Left forelimb (tissue), 1 donor: ENCODE measurements around the gene AAMDC.
"Not testable (repeated sequence)": the region's sequence is repeated elsewhere in the genome, so short reads cannot be mapped to it uniquely, and the experiment has no call there.

Experiments used
- DNase-seq: peaks from one replicate; pipeline ENCODE4 v3.0.0-alpha.2; 2018; ENCODE audit warnings: low spot score

The AAMDC gene

DNA sequence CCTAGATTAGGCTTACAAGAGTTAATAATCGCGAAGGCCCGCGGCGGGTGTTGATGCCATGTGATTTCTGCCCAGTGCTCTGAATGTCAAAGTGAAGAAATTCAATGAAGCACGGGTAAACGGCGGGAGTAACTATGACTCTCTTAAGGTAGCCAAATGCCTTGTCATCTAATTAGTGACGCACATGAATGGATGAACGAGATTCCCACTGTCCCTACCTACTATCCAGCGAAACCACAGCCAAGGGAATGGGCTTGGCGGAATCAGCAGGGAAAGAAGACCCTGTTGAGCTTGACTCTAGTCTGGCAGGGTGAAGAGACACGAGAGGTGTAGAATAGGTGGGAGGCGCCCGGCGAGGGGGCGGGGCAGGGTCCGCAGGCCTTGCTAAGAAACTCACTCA lies 65.5 kb downstream of the AAMDC start:
- no peak for DNase-seq

DNA sequence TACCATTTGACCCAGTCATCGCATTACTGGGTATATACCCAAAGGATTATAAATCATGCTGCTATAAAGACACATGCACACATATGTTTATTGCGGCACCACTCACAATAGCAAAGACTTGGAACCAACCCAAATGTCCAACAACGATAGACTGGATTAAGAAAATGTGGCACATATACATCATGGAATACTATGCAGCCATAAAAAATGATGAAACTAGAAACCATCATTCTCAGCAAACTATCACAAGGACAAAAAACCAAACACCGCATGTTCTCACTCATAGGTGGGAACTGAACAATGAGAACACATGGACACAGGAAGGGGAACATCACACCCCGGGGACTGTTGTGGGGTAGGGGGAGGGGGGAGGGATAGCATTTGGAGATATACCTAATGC lies 68.1 kb downstream of the AAMDC start:
- DNase-seq = not testable (repeated sequence)

- DNase-seq = not testable (repeated sequence)
These were observed 69.2 kb downstream of the AAMDC start for GRCh38 chr11:77890100-77890614.

DNA sequence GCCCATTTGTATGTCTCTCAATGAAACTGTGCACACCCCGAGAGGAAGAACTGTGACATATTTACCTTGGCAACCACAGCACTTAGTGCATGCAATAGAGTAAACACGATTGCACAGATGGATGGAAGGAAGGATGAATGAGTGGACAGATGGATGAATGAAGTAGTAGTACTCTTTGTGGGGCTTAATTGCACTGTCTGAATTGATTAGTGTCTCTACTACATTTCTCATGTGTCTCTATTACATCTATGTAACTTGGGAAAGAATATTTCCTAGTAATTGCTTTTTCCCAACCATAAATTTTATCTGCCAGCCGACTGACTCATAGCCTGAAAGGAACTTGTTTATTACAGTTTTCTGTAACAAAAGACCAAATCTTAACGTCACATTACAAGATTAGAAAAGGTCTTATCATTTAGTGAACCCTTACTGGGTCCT lies 69.7 kb downstream of the AAMDC start:
- not testable (repeated sequence) for DNase-seq

- DNase-seq = not testable (repeated sequence)
These were observed 70.3 kb downstream of the AAMDC start for GRCh38 chr11:77891256-77891655.

DNA sequence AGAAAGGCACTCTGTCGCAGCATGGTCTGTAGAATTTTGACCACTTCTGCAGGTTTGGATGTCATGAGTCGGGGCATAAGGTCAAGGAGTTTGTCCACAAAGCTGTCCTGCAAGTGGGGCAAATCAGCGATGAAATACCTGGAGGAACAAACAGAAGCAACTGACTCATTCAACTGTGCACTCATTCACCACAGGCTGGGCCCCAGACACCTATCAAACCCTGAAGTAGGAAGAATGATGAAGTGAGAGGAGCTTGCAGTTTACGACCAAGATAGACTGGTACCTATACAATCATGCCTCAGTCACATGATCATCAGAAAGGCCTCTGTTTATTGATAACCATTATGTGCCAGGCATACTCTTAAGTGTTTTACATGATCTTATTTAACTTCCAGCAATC lies 70.8 kb downstream of the AAMDC start:
- not testable (repeated sequence) for DNase-seq

DNA sequence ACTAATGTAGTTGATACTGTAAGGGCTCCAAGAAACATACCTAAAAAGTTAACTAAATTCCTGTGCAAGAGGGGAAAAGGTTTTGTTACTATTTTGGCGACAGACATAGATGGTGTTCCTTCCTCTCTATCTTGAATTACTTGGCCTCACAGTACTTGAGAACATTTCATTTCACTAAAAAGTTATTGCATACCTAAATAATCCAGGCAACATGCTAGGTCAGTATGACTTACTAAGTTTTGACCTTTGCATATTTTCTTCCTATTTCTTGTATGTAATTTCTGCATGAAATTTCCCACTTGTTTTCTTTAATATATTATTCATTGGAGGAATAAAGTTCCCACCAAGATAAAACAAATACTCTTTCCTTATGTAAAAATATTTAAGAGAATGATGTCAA lies 74.0 kb downstream of the AAMDC start:
- DNase-seq = not testable (repeated sequence)

DNA sequence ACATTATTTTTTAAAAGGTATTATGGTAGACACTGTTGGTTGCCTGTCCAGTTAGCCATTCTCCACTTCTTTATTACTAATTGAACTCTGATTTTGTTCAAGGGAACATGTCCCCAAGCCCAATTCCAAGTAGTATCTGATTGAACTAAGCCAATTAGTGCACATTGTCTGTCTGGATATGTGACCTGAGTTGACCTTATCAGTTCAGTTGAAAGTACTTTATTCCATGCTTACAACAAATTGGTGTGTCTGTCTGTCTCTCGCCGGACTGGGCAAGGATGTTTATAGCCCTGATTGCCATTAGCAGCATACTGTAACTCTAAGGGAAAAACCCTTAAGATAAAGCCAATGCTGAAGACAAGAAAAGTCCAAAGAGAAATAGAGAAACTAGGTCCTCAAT lies 87.9 kb downstream of the AAMDC start:
- DNase-seq = no peak

GRCh38 chr11:77909277-77909676 lies 88.3 kb downstream of the AAMDC start:
- no peak for DNase-seq

- DNase-seq = not testable (repeated sequence)
These were observed 89.9 kb downstream of the AAMDC start for GRCh38 chr11:77910828-77911227.

DNA sequence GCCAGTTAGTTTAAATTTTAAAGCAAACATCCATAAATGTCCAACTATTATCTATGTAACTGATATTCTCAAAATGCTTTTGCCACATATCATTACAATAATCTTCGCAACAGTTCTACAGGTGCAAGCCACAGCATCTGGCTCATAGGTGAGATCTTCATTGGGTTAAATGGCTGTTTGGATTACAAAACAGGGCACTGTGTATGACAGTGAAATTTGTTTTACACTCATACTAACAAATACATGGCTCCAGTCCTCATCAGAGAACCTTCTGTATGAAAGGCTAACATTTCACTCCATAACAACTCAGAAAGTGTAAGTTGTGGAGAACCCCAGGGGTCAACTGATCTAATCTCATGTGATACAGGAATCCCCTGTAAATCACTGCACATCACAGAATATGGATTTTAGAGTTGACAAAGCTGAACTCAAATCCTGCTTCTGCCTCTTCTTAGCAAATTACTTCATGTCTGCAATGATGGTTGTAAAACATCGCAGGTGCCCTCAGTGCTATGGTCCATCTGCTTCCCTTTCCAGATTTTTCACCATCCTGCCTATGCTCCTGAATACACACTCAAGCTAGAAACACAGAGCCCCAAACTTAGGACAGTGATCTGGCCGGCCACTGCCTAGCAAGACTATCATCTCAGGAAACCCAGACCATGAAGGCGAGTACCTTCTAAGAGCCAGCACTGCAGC lies 92.8 kb downstream of the AAMDC start:
- DNase-seq = not testable (repeated sequence)

- DNase-seq = not testable (repeated sequence)
These were observed 93.4 kb downstream of the AAMDC start for GRCh38 chr11:77914307-77914791.

DNA sequence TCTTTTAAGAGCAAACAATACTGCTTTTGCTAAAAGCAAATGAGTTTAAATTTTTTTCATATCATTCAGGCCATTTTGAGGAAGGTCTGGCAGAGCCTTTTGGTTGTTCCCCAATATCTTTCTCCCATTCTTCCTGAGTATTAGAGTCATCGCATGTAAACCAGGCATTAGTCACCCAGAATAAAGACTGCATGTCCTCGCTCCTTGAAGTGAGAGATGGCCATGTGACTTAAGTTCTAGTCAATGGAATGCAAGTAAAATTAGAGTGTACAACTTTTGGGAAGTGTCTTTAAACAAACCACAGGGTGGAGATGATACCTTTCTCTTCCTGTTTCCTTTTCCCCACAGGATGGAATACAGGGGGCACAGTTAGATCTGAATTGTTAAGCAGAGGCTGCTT lies 96.8 kb downstream of the AAMDC start:
- not testable (repeated sequence) for DNase-seq
